GM10847 (cell line): ENCODE results near the gene ZBTB34.

Source experiments
- POLR2A ChIP-seq: IDR thresholded peaks from 2 replicates; pipeline ENCODE4 v1.6.1; 2011; ENCODE audit not compliant: insufficient read length; ENCODE audit errors: extremely low read depth

Gene ZBTB34

GRCh38 chr9:126839301-126839700 is 21.1 kb upstream of the ZBTB34 start:
- no peak for TF ChIP-seq POLR2A

- no peak for TF ChIP-seq POLR2A
These were observed 18.1 kb upstream of the ZBTB34 start for GRCh38 chr9:126842220-126842842.

- TF ChIP-seq POLR2A: no peak
These were observed 17.3 kb upstream of the ZBTB34 start for GRCh38 chr9:126842977-126843799.

- no peak for TF ChIP-seq POLR2A
These were observed 16.4 kb upstream of the ZBTB34 start for GRCh38 chr9:126844085-126844484.

GRCh38 chr9:126847051-126847450 is 13.4 kb upstream of the ZBTB34 start:
- no peak for TF ChIP-seq POLR2A

GRCh38 chr9:126849591-126850225 is 10.7 kb upstream of the ZBTB34 start:
- TF ChIP-seq POLR2A: no peak

- no peak for TF ChIP-seq POLR2A
These were observed 9.1 kb upstream of the ZBTB34 start for GRCh38 chr9:126851286-126851880.

GRCh38 chr9:126852086-126852688 is 8.3 kb upstream of the ZBTB34 start:
- no peak for TF ChIP-seq POLR2A

- TF ChIP-seq POLR2A: no peak
These were observed 6.8 kb upstream of the ZBTB34 start for GRCh38 chr9:126853667-126854066.

- no peak for TF ChIP-seq POLR2A
These were observed 5.7 kb upstream of the ZBTB34 start for GRCh38 chr9:126854734-126855133.

- no peak for TF ChIP-seq POLR2A
These were observed 4.0 kb upstream of the ZBTB34 start for GRCh38 chr9:126856326-126856877.

- TF ChIP-seq POLR2A: no peak
These were observed 3.0 kb upstream of the ZBTB34 start for GRCh38 chr9:126857261-126857960.

- no peak for TF ChIP-seq POLR2A
These were observed 1.3 kb upstream of the ZBTB34 start for GRCh38 chr9:126859111-126859510.

GRCh38 chr9:126860757-126861466 is 473 bp downstream of the ZBTB34 start:
- no peak for TF ChIP-seq POLR2A
